Loucy (cell line): ENCODE data around the gene ELOVL1.

ENCODE experiments used
- H2AFZ ChIP-seq: fragments of 200-600 bp; sonication (generic); 2 replicates; pipeline ENCODE4 v1.6.0; 2016; ENCODE audit warnings: antibody characterized with exemption, mild to moderate bottlenecking, low read length, moderate library complexity
- H3F3A ChIP-seq: fragments of 200-600 bp; 2 replicates; pipeline ENCODE4 v1.6.0; 2016; ENCODE audit warnings: antibody characterized with exemption, low read depth, mild to moderate bottlenecking
- H3K27me3 ChIP-seq: fragments of 200-600 bp; sonication (generic); 2 replicates; pipeline ENCODE4 v1.6.1; 2014; ENCODE audit warnings: low read length, mild to moderate bottlenecking; ENCODE audit not compliant: insufficient read depth, poor library complexity, severe bottlenecking
- H3K36me3 ChIP-seq: fragments of 200-600 bp; sonication (generic); 2 replicates; pipeline ENCODE4 v1.6.1; 2016; ENCODE audit warnings: low read length; ENCODE audit not compliant: insufficient read depth
- H3K4me1 ChIP-seq: fragments of 200-600 bp; sonication (generic); 2 replicates; pipeline ENCODE4 v1.5.1; 2014; ENCODE audit warnings: low read length, mild to moderate bottlenecking; ENCODE audit not compliant: insufficient read depth, poor library complexity, severe bottlenecking
- H3K4me2 ChIP-seq: fragments of 200-600 bp; sonication (generic); 2 replicates; pipeline ENCODE4 v1.6.0; 2014; ENCODE audit warnings: antibody characterized with exemption, low read length, low read depth, mild to moderate bottlenecking; ENCODE audit not compliant: poor library complexity, severe bottlenecking
- H3K4me3 ChIP-seq: fragments of 200-600 bp; sonication (generic); 2 replicates; pipeline ENCODE4 v1.5.1; 2014; ENCODE audit warnings: low read length, mild to moderate bottlenecking, mixed read lengths; ENCODE audit not compliant: poor library complexity, severe bottlenecking
- H3K79me2 ChIP-seq: fragments of 200-600 bp; sonication (generic); 2 replicates; pipeline ENCODE4 v1.6.1; 2014; ENCODE audit warnings: low read length; ENCODE audit not compliant: insufficient read depth
- H3K9ac ChIP-seq: fragments of 200-600 bp; sonication (generic); 2 replicates; pipeline ENCODE4 v1.6.0; 2014; ENCODE audit warnings: mild to moderate bottlenecking, low read depth, low read length, moderate library complexity; ENCODE audit not compliant: poor library complexity, severe bottlenecking
- H3K9me2 ChIP-seq: fragments of 200-600 bp; sonication (generic); replicated peaks from 2 replicates; pipeline ENCODE4 v1.6.1; 2016; ENCODE audit warnings: low read depth, low read length, mixed read lengths
- H3K9me3 ChIP-seq: fragments of 200-600 bp; sonication (generic); 2 replicates; pipeline ENCODE4 v1.6.1; 2014; ENCODE audit warnings: mild to moderate bottlenecking, antibody characterized with exemption, low read length, low read depth; ENCODE audit not compliant: insufficient read depth
- H4K20me1 ChIP-seq: fragments of 200-600 bp; sonication (generic); 2 replicates; pipeline ENCODE4 v1.6.0; 2014; ENCODE audit warnings: antibody characterized with exemption, low read length, mild to moderate bottlenecking; ENCODE audit not compliant: insufficient read depth, poor library complexity, severe bottlenecking
- EZH2phosphoT487 ChIP-seq: fragments of 200-600 bp; IDR thresholded peaks from 2 replicates; pipeline ENCODE4 v1.6.1; 2018; ENCODE audit warnings: antibody characterized with exemption, mild to moderate bottlenecking, moderate library complexity, borderline replicate concordance
- TF ChIP-seq, protein P1 (sequence below): fragments of 200-600 bp; sonication (generic); conservative IDR thresholded peaks from 2 replicates; pipeline ENCODE4 v1.5.1; 2014; ENCODE audit warnings: mild to moderate bottlenecking, antibody characterized with exemption, low read length

The ELOVL1 gene

DNA sequence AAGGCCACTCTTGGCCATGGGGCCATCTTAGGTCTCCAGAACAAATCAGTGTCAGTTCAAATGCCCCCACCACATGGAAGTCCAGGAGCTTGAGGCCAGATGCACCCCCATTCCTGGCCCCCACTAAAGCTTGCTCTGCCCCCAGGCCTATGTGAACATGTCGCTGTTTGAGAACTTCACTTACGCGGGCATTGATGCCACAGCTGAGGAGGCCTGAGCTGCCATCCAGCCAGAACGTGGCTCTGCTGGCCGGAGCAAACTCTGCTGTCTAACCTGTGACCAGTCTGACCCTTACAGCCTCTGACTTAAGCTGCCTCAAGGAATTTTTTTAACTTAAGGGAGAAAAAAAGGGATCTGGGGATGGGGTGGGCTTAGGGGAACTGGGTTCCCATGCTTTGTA, 45.3 kb downstream of the ELOVL1 start:
- Histone ChIP-seq H3K9ac (no peak overlapping the region), H3K4me2 (no peak overlapping the region), H3K36me3 (no peaks in the 10 kb centered on the region), H2AFZ (no peak overlapping the region), H3K27me3 (no peaks in the 10 kb centered on the region), H3K79me2 (no peaks in the 10 kb centered on the region), H3F3A (no peaks in the 10 kb centered on the region), H3K9me2 (no peaks in the 10 kb centered on the region), H3K9me3 (no peaks in the 10 kb centered on the region), H3K4me1 (peaks cover 2% of the 10 kb centered on the region), H4K20me1 (no peaks in the 10 kb centered on the region), H3K4me3 (no peak overlapping the region)
- no peak for TF ChIP-seq EZH2phosphoT487
- TF ChIP-seq, protein P1, sequence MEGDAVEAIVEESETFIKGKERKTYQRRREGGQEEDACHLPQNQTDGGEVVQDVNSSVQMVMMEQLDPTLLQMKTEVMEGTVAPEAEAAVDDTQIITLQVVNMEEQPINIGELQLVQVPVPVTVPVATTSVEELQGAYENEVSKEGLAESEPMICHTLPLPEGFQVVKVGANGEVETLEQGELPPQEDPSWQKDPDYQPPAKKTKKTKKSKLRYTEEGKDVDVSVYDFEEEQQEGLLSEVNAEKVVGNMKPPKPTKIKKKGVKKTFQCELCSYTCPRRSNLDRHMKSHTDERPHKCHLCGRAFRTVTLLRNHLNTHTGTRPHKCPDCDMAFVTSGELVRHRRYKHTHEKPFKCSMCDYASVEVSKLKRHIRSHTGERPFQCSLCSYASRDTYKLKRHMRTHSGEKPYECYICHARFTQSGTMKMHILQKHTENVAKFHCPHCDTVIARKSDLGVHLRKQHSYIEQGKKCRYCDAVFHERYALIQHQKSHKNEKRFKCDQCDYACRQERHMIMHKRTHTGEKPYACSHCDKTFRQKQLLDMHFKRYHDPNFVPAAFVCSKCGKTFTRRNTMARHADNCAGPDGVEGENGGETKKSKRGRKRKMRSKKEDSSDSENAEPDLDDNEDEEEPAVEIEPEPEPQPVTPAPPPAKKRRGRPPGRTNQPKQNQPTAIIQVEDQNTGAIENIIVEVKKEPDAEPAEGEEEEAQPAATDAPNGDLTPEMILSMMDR, result no peak

DNA sequence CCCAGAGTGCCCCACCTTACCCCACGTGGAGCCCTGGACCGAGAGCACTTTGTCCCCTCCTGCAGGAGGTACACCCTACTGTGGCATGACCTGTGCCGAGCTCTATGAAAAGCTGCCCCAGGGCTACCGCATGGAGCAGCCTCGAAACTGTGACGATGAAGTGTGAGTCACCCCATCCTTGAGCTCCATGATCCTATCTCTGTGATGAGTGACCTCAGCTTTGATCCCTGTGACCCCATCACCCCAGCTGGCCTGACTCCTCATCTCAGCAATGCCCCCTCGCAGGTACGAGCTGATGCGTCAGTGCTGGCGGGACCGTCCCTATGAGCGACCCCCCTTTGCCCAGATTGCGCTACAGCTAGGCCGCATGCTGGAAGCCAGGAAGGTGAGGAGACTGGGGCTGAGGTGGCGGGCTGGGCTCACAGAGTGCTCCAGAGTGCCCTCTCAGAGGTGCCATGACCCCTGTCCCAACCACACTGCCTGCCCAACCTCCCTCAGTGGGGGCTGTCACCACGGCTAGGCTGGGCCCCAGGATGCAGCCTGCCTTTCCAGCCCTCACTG, 46.4 kb downstream of the ELOVL1 start:
- TF ChIP-seq, protein P1, result no peak
- TF ChIP-seq EZH2phosphoT487, result no peak
- H2AFZ ChIP-seq, result no peak overlapping the region
- H3K9me3 ChIP-seq, result no peaks in the 10 kb centered on the region
- H3K4me1 ChIP-seq, result peaks cover 2% of the 10 kb centered on the region
- no peak overlapping the region for H3K4me2 ChIP-seq
- H3F3A ChIP-seq, result no peaks in the 10 kb centered on the region
- H3K36me3 ChIP-seq, result no peaks in the 10 kb centered on the region
- no peaks in the 10 kb centered on the region for H3K27me3 ChIP-seq
- no peaks in the 10 kb centered on the region for H3K9me2 ChIP-seq
- no peak overlapping the region for H3K9ac ChIP-seq
- H4K20me1 ChIP-seq, result no peaks in the 10 kb centered on the region
- H3K4me3 ChIP-seq, result no peak overlapping the region
- no peaks in the 10 kb centered on the region for H3K79me2 ChIP-seq

DNA sequence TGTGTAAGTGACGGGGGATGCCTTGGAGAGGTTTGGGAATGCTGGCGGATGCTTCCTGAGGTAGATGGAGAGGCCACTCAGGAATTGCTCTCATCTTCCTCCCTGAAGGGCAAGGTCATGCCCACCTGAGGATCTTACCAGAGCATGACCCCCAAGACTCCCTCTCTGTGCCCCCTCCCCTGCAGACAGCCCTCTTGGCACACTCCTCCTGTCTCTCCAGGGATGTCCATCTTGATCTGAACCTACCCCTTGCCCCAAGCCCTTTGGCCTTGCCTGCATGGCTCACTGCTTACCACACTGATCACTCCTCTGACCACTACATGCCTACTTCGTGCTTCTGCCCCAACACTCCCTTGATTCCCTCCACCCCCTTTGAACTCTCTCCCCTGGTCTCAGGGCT, 48.0 kb downstream of the ELOVL1 start:
- Histone ChIP-seq H4K20me1 (no peaks in the 10 kb centered on the region), H3K4me1 (peaks cover 2% of the 10 kb centered on the region), H2AFZ (no peak overlapping the region), H3K4me2 (no peak overlapping the region), H3K9me2 (no peaks in the 10 kb centered on the region), H3K9me3 (no peaks in the 10 kb centered on the region), H3K27me3 (no peaks in the 10 kb centered on the region), H3F3A (no peaks in the 10 kb centered on the region), H3K9ac (no peak overlapping the region), H3K79me2 (no peaks in the 10 kb centered on the region), H3K36me3 (no peaks in the 10 kb centered on the region), H3K4me3 (no peak overlapping the region)
- no peak for TF ChIP-seq EZH2phosphoT487
- TF ChIP-seq, protein P1, result no peak
